NCI-H748 (cell line): Measurements from ENCODE around the gene UFC1.

Experiments
- DNase-seq: peaks from one replicate; lab custom pipeline; 2025; ENCODE audit not compliant: unreplicated experiment; lab: John Stamatoyannopoulos, UW

UFC1 gene

DNA sequence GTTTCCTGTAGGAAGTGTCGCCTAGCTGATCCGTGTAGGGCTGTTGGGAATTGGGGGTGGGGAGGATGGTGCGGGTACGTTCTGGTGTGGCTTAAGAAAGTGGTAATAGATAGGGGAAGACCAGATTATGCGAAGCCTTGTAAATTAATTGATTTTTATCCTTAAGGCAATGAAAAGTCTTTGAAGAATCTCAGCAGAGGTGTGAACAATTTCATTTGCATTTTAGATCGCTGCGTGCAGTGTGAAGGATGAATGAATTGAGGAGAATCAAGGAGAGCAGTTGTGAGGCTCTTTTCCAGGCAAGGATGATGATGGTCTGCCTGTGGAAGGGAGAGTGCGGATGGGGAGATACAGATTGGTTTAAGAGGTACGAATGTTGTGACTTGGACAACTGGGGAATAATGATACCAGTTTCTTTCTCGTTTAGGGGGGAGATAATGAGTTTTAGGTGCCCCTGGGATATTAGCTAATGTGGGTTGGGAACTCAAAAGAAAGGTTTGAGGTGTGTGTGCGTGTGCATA is 20.5 kb upstream of the UFC1 start:
- DNase-seq, result peak; percentile 35

DNA sequence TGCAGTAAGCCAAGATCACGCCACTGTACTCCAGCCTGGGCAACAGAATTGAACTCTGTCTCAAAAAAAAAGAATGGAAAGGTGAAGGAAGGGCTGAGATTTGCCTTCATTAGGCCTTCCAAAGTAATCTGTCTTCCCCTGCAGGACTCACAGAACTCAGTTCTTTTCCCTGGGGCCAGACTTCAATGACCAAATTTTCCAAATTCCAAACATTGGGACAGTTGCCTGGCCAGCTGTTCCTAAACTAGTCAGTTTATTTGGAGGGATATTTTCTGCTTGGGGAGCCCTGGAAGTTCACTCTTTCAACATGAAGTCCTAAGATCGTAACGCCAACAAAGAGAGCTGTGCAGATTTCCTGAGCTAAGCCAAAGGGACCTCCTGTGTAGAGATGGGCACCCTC is 15.9 kb upstream of the UFC1 start:
- DNase-seq, result no peak

DNA sequence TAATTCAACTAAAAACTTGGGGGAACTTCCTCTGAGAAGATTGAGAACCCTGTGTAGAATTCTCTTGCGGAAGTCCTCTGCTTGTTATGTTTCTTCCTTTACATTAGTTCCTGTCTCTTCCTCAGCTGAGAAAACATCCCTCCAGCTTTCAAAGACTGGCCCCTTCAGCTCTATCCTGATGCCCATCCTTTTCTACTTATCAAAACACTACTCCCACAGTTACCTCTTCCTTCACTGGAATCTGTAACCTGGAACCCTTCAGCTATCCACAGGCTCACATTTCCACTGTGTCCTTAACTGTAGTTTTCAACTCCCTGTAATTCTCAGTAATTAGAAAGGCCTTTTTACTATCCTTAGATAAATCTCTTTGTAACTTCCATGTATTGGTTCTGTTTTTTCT is 15.3 kb upstream of the UFC1 start:
- DNase-seq, result no peak

DNA sequence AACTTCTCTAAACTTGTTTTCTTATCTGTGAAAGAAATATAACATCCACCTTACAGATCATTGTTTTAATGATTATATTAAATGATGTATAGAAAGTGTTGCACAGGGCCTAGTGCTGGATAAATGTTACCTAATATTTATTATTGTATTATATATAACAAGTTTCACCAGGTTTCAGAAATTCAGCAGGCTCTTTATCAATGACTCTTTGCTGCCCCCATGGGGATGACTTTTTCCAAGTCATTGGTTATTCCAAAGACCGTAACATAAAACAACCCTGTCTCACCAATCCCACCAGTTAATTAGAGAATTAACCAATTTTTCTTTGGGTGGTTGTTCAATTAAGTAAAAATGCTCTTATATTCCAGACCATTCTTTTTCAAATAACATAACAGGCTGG is 14.0 kb upstream of the UFC1 start:
- DNase-seq, result peak; percentile 42

- no peak for DNase-seq
Measured at GRCh38 chr1:161140755-161141400, 12.9 kb upstream of the UFC1 start.

GRCh38 chr1:161145832-161146231 is 7.9 kb upstream of the UFC1 start:
- DNase-seq, result no peak

- no peak for DNase-seq
Measured at GRCh38 chr1:161153176-161153575, 602 bp upstream of the UFC1 start.

- no peak for DNase-seq
Measured at GRCh38 chr1:161157867-161158266, 4.1 kb downstream of the UFC1 start.

- peak; percentile 31 for DNase-seq
Measured at GRCh38 chr1:161158316-161159010, 4.7 kb downstream of the UFC1 start.

GRCh38 chr1:161159087-161159912 is 5.5 kb downstream of the UFC1 start, which contains the start of gene USP21:
Gene USP21, plus strand, starts transcription at chr1:161159500. Its CDS starts 1,141 bp downstream, at chr1:161160641.
- peak; percentile 94 for DNase-seq

DNA sequence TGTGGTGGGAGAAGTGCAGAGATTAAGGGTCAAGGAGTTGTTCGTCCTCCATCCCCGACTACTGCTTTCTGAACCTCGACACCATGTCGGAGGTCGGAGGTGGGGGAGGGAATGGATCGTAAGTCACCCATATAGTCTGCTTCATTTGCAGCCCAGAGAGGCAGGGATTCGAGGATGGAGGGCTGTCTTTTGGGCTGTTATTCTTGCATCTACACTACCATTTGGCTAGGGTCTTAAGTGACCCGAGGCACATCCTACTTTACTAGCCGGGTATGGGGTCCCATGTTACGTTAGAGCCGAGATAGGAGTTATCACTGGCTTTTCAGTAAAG is 6.1 kb downstream of the UFC1 start:
- DNase-seq, result no peak

DNA sequence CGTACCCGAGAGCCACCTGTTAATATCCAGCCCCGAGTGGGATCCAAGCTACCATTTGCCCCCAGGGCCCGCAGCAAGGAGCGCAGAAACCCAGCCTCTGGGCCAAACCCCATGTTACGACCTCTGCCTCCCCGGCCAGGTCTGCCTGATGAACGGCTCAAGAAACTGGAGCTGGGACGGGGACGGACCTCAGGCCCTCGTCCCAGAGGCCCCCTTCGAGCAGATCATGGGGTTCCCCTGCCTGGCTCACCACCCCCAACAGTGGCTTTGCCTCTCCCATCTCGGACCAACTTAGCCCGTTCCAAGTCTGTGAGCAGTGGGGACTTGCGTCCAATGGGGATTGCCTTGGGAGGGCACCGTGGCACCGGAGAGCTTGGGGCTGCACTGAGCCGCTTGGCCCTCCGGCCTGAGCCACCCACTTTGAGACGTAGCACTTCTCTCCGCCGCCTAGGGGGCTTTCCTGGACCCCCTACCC is 6.9 kb downstream of the UFC1 start:
- DNase-seq, result no peak

- no peak for DNase-seq
Measured at GRCh38 chr1:161161652-161162051, 7.9 kb downstream of the UFC1 start.

- no peak for DNase-seq
Measured at GRCh38 chr1:161162052-161162451, 8.3 kb downstream of the UFC1 start.

- no peak for DNase-seq
Measured at GRCh38 chr1:161162806-161163205, 9.0 kb downstream of the UFC1 start.

DNA sequence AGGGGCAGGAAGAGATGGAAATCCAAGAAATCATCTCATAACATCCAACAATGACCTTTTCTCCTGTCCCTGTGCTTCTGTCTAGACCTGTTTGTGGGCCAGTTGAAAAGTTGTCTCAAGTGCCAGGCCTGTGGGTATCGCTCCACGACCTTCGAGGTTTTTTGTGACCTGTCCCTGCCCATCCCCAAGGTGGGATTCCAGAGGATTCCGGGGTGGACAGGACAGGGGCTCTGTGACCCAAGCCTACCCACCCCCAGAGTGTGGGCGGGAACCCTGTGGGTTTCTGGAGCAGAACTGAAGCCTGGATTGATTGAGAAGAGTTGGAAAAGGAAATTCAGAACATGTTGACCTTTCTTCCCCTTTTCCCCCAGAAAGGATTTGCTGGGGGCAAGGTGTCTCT is 10.0 kb downstream of the UFC1 start:
- DNase-seq, result no peak

GRCh38 chr1:161164901-161165610 is 11.3 kb downstream of the UFC1 start:
- no peak for DNase-seq

DNA sequence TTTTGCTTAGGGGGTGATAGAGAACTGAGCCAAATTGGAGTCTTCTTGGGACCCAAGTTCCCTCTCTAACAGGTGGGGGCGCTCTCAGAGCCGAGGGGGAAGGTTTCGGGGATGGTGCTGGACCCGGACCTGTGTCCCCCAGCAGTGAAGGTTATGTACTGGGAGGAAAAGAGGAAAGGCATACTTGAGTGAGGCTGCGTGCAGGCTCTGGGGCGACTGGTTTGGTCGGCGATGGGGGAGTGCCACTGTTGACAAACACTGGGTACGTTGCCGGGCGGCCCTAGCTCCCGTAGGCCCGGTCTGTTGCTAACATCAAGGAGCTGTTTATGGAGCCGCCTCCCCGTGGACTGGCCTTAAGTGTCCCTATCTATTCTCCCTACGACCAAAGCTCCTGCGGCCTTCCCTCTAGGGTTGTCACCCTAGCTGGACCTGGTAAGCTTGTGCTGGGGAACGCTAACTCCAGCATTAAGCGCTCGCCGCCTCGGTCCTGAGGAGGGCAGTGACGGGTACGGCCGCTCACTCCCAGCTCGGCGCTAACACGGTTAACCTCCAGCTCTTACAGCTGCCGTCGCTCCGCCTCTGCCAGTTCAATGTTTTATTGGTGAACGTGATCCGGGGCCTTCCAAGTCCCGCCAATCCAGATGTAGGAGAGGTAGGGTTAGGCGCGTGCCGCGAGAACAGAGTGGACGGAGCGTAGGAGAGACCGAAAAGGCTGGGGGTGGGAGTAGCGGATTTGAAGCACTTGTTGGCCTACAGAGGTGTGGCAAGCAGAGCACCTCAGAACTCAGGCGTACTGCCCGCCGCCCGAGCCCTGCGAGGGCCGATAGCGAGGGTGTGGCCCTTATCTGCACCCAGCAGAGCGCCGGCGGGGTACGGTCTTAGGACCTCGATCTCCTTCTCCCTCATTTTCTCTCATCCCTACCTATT is 12.2 kb downstream of the UFC1 start, which contains the start of gene PPOX:
PPOX (plus strand) TSS at position 685 of the 927 bp plus-strand sequence. CDS start 422 bp downstream, outside the sequence.
- peak; percentile 99 for DNase-seq

DNA sequence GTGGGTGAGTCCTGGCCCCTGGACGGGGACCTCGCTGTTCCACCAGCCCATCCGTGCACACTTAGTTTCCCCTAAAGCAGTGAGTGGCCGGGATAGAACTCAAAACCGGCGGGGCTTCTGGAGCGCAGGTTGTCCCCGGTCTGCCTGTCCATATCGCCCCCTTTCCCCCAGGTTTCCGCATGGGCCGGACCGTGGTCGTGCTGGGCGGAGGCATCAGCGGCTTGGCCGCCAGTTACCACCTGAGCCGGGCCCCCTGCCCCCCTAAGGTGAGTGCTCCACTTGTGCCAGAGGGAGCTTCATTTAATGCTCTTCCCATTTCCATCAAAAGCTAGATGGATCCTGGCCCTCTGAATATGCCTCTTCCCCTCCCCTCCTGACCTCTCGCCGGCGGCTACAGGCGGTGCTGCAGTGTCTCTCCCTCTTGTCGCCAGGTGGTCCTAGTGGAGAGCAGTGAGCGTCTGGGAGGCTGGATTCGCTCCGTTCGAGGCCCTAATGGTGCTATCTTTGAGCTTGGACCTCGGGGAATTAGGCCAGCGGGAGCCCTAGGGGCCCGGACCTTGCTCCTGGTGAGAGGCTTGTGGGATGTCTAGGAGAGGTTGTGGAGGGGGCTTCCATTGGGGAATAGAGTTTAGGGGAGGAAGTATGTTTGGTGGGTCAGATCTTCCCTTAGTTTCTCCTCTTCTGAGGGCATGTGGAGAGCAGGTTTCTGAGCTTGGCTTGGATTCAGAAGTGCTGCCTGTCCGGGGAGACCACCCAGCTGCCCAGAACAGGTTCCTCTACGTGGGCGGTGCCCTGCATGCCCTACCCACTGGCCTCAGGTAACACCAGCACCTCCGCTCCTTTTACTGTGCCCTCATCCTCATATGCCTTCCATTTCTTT is 13.1 kb downstream of the UFC1 start:
- peak; percentile 56 for DNase-seq
